Mesendoderm (in vitro differentiated cells): Measurements from ENCODE around the gene OTOG.

Experiments used
- DNase-seq: peaks from one replicate; pipeline ENCODE4 v3.0.0; 2013
- H2AK5ac ChIP-seq: 2 replicates; pipeline ENCODE4 v1.6.1; 2013; ENCODE audit warnings: low read length, inconsistent platforms
- H2BK120ac ChIP-seq: 2 replicates; pipeline ENCODE4 v1.6.1; 2013; ENCODE audit warnings: low read depth, mild to moderate bottlenecking, low read length, moderate library complexity, mixed read lengths
- H2BK15ac ChIP-seq: replicated peaks from 2 replicates; pipeline ENCODE4 v1.6.1; 2013; ENCODE audit warnings: low read depth, mild to moderate bottlenecking, moderate library complexity
- H2BK5ac ChIP-seq: 2 replicates; pipeline ENCODE4 v1.6.1; 2013; ENCODE audit warnings: low read length, inconsistent platforms
- H3K18ac ChIP-seq: 2 replicates; pipeline ENCODE4 v1.6.1; 2013; ENCODE audit warnings: mild to moderate bottlenecking, low read length, mixed read lengths
- H3K23ac ChIP-seq: one replicate; pipeline ENCODE4 v1.6.1; 2013; ENCODE audit warnings: low read length
- H3K27ac ChIP-seq: 2 replicates; pipeline ENCODE4 v1.5.1; 2013; ENCODE audit warnings: low read depth, mild to moderate bottlenecking, inconsistent platforms, low read length, moderate library complexity
- H3K27me3 ChIP-seq: 2 replicates; pipeline ENCODE4 v1.6.1; 2013; ENCODE audit warnings: low read length, control low read depth, mild to moderate bottlenecking, inconsistent platforms; ENCODE audit not compliant: insufficient read depth, poor library complexity
- H3K36me3 ChIP-seq: 2 replicates; pipeline ENCODE4 v1.6.1; 2013; ENCODE audit warnings: low read length, inconsistent platforms; ENCODE audit not compliant: control insufficient read depth, insufficient read depth
- H3K4ac ChIP-seq: one replicate; pipeline ENCODE4 v1.6.1; 2013; ENCODE audit warnings: low read depth, mild to moderate bottlenecking, low read length, moderate library complexity
- H3K4me1 ChIP-seq: 2 replicates; pipeline ENCODE4 v1.6.1; 2013; ENCODE audit warnings: low read depth, low read length, inconsistent platforms; ENCODE audit not compliant: control insufficient read depth
- H3K4me2 ChIP-seq: 2 replicates; pipeline ENCODE4 v1.6.1; 2013; ENCODE audit warnings: low read length
- H3K4me3 ChIP-seq: 2 replicates; pipeline ENCODE4 v1.5.1; 2013; ENCODE audit warnings: mild to moderate bottlenecking, low read length
- H3K56ac ChIP-seq: one replicate; pipeline ENCODE4 v1.6.1; 2013; ENCODE audit warnings: low read length
- H3K79me1 ChIP-seq: 2 replicates; pipeline ENCODE4 v1.6.1; 2013; ENCODE audit warnings: low read length, inconsistent platforms
- H3K79me2 ChIP-seq: 2 replicates; pipeline ENCODE4 v1.6.1; 2013; ENCODE audit warnings: mild to moderate bottlenecking, low read length; ENCODE audit not compliant: control insufficient read depth, insufficient read depth
- H3K9ac ChIP-seq: 2 replicates; pipeline ENCODE4 v1.6.1; 2013; ENCODE audit warnings: low read length, inconsistent platforms
- H4K5ac ChIP-seq: one replicate; pipeline ENCODE4 v1.6.1; 2013; ENCODE audit warnings: low read length
- H4K8ac ChIP-seq: one replicate; pipeline ENCODE4 v1.6.1; 2013; ENCODE audit warnings: low read depth, mild to moderate bottlenecking, control low read depth, low read length, moderate library complexity
- WGBS: extraction: QIAGEN DNeasy Blood & Tissue Kit; methylation state at CpG from one replicate; pipeline ENCODE4 v1.1.7; 2013; ENCODE audit warnings: low lambda C conversion rate, missing lambda C conversion rate; ENCODE audit not compliant: insufficient coverage; ENCODE audit errors: extremely low coverage; 5-methylcytosine and 5-hydroxymethylcytosine counted together

OTOG gene

GRCh38 chr11:17550450-17551346 is 3.6 kb downstream of the OTOG start:
- no peak overlapping the region for H3K56ac ChIP-seq
- no peak overlapping the region for H2BK15ac ChIP-seq
- no peaks in the 10 kb centered on the region for H3K79me2 ChIP-seq
- H3K4me3 ChIP-seq: no peak overlapping the region
- H3K18ac ChIP-seq: no peak overlapping the region
- no peaks in the 10 kb centered on the region for H3K27me3 ChIP-seq
- no peak overlapping the region for H3K9ac ChIP-seq
- no peaks in the 10 kb centered on the region for H3K79me1 ChIP-seq
- no peak overlapping the region for H2AK5ac ChIP-seq
- H3K27ac ChIP-seq: no peak overlapping the region
- H3K4me2 ChIP-seq: no peak overlapping the region
- peaks cover 4% of the 10 kb centered on the region for H3K4me1 ChIP-seq
- no peak overlapping the region for H2BK120ac ChIP-seq
- no peaks in the 10 kb centered on the region for H3K36me3 ChIP-seq
- H2BK5ac ChIP-seq: no peak overlapping the region
- H4K5ac ChIP-seq: no peak overlapping the region
- no peak for DNase-seq
- no peak overlapping the region for H4K8ac ChIP-seq
- no peak overlapping the region for H3K4ac ChIP-seq
- no CpG with 5 or more reads among the region's 12 CpGs for WGBS
- H3K23ac ChIP-seq: no peak overlapping the region

- Histone ChIP-seq H2BK5ac (no peak overlapping the region), H3K36me3 (no peaks in the 10 kb centered on the region), H3K79me2 (no peaks in the 10 kb centered on the region), H3K18ac (no peak overlapping the region), H3K4me1 (peaks cover 4% of the 10 kb centered on the region), H3K79me1 (no peaks in the 10 kb centered on the region), H3K9ac (no peak overlapping the region), H3K4me2 (no peak overlapping the region), H2AK5ac (no peak overlapping the region), H3K56ac (no peak overlapping the region), H3K27ac (no peak overlapping the region), H3K27me3 (no peaks in the 10 kb centered on the region), H3K4ac (no peak overlapping the region), H3K23ac (no peak overlapping the region), H4K8ac (no peak overlapping the region), H2BK15ac (no peak overlapping the region), H2BK120ac (no peak overlapping the region), H4K5ac (no peak overlapping the region), H3K4me3 (no peak overlapping the region)
- DNase-seq: no peak
- no CpG with 5 or more reads among the region's 7 CpGs for WGBS
These were observed 4.4 kb downstream of the OTOG start for GRCh38 chr11:17551347-17552040.

GRCh38 chr11:17552041-17552355 is 4.9 kb downstream of the OTOG start:
- Histone ChIP-seq H3K4me2 (no peak overlapping the region), H3K4ac (no peak overlapping the region), H3K79me1 (no peaks in the 10 kb centered on the region), H2BK5ac (no peak overlapping the region), H3K23ac (no peak overlapping the region), H2AK5ac (no peak overlapping the region), H3K9ac (no peak overlapping the region), H2BK15ac (no peak overlapping the region), H4K8ac (no peak overlapping the region), H3K36me3 (no peaks in the 10 kb centered on the region), H2BK120ac (no peak overlapping the region), H3K27ac (no peak overlapping the region), H3K18ac (no peak overlapping the region), H3K4me1 (no peaks in the 10 kb centered on the region), H3K56ac (no peak overlapping the region), H3K79me2 (no peaks in the 10 kb centered on the region), H4K5ac (no peak overlapping the region), H3K4me3 (no peak overlapping the region), H3K27me3 (no peaks in the 10 kb centered on the region)
- no peak for DNase-seq
- no CpG with 5 or more reads among the region's 4 CpGs for WGBS

GRCh38 chr11:17552392-17553248 is 5.6 kb downstream of the OTOG start:
- Histone ChIP-seq H3K56ac (no peak overlapping the region), H3K18ac (no peak overlapping the region), H4K8ac (no peak overlapping the region), H3K27ac (no peak overlapping the region), H3K79me1 (no peaks in the 10 kb centered on the region), H3K36me3 (no peaks in the 10 kb centered on the region), H2AK5ac (no peak overlapping the region), H3K4me1 (no peaks in the 10 kb centered on the region), H3K4ac (no peak overlapping the region), H3K4me3 (no peak overlapping the region), H4K5ac (no peak overlapping the region), H3K79me2 (no peaks in the 10 kb centered on the region), H3K9ac (no peak overlapping the region), H2BK15ac (no peak overlapping the region), H2BK120ac (no peak overlapping the region), H3K23ac (no peak overlapping the region), H3K27me3 (no peaks in the 10 kb centered on the region), H2BK5ac (no peak overlapping the region), H3K4me2 (no peak overlapping the region)
- no CpG with 5 or more reads among the region's 10 CpGs for WGBS
- no peak for DNase-seq

GRCh38 chr11:17553249-17553546 is 6.1 kb downstream of the OTOG start:
- H3K27me3 ChIP-seq: no peaks in the 10 kb centered on the region
- H4K8ac ChIP-seq: no peak overlapping the region
- no peaks in the 10 kb centered on the region for H3K79me1 ChIP-seq
- no peak overlapping the region for H3K18ac ChIP-seq
- no peak overlapping the region for H2BK5ac ChIP-seq
- no peak overlapping the region for H3K56ac ChIP-seq
- no peak overlapping the region for H3K23ac ChIP-seq
- H2BK120ac ChIP-seq: no peak overlapping the region
- no peak overlapping the region for H3K9ac ChIP-seq
- no peak overlapping the region for H3K4me2 ChIP-seq
- no peak overlapping the region for H2BK15ac ChIP-seq
- WGBS: no CpG with 5 or more reads among the region's 7 CpGs
- no peaks in the 10 kb centered on the region for H3K4me1 ChIP-seq
- H3K27ac ChIP-seq: no peak overlapping the region
- no peak overlapping the region for H4K5ac ChIP-seq
- no peaks in the 10 kb centered on the region for H3K36me3 ChIP-seq
- H3K79me2 ChIP-seq: no peaks in the 10 kb centered on the region
- no peak overlapping the region for H3K4me3 ChIP-seq
- no peak overlapping the region for H3K4ac ChIP-seq
- no peak overlapping the region for H2AK5ac ChIP-seq
- DNase-seq: no peak
